ENCODE results near the gene C1orf21.

DNA sequence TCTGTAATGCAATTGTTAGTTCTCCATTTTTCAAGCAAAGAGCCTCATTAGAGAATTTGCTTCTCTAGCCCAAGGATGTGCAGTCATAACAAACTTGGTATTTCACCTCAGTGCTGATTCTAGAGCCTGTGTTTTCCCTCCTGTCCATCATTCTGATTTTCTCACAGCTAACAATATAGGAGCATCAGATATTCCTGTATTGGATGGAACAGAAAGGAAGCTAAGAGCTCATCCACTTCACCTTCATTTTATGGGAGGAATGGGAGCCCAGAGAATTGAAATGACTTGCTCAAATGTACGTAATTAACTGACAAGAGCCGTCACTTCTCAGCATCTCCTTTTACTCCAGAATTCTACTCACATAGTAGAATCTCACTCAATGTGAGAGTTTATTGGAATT, 271.2 kb downstream of the C1orf21 start:
- TF ChIP-seq, protein P1, sequence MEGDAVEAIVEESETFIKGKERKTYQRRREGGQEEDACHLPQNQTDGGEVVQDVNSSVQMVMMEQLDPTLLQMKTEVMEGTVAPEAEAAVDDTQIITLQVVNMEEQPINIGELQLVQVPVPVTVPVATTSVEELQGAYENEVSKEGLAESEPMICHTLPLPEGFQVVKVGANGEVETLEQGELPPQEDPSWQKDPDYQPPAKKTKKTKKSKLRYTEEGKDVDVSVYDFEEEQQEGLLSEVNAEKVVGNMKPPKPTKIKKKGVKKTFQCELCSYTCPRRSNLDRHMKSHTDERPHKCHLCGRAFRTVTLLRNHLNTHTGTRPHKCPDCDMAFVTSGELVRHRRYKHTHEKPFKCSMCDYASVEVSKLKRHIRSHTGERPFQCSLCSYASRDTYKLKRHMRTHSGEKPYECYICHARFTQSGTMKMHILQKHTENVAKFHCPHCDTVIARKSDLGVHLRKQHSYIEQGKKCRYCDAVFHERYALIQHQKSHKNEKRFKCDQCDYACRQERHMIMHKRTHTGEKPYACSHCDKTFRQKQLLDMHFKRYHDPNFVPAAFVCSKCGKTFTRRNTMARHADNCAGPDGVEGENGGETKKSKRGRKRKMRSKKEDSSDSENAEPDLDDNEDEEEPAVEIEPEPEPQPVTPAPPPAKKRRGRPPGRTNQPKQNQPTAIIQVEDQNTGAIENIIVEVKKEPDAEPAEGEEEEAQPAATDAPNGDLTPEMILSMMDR (conservative IDR thresholded peaks at IDR 0.05; ENCODE audit: low read depth, low read length), result no peak
- TF ChIP-seq POLR2A (IDR thresholded peaks at IDR 0.05; ENCODE audit: low read depth, low read length) (no peak), FOS (IDR thresholded peaks at IDR 0.05; ENCODE audit: low read depth, low read length) (no peak), CEBPB (IDR thresholded peaks at IDR 0.05; ENCODE audit: low read depth, low read length) (no peak)
